Small intestine (tissue), 7 donors: ENCODE measurements around the gene ACTN4. TPM values are rescaled to one million over a fixed set of nuclear protein-coding genes. Genes with fewer than 3 reads are reported as not detected.
A peak's percentile ranks its signal among the peaks of the same experiment; 100 is the strongest.

Experiments
- DNase-seq, 2 donors: peaks; one replicate each; pipeline versions ENCODE4 v3.0.0 to v3.0.0-alpha.2; 2013
- FAIRE-seq: peaks from 2 replicates; lab custom pipeline; 2012; peaks lifted over from hg19 to GRCh38; lab: Jason Lieb, UNC
- H3K27ac ChIP-seq, 3 donors: one replicate each; pipeline ENCODE4 v1.5.1; 2013; ENCODE audit warnings: low read length in 2 of 3, mild to moderate bottlenecking in 2 of 3, control low read depth in 1 of 3, inconsistent platforms in 1 of 3, low read depth in 1 of 3, moderate library complexity in 1 of 3
- H3K27me3 ChIP-seq, 3 donors: one replicate each; pipeline ENCODE4 v1.6.1; 2013; ENCODE audit warnings: low read length in 3 of 3, inconsistent platforms in 1 of 3; ENCODE audit not compliant: control insufficient read depth in 3 of 3, insufficient read depth in 3 of 3
- H3K36me3 ChIP-seq, 3 donors: one replicate each; pipeline ENCODE4 v1.6.1; 2013; ENCODE audit warnings: low read length in 3 of 3, inconsistent platforms in 1 of 3, low read depth in 1 of 3, mild to moderate bottlenecking in 1 of 3, moderate library complexity in 1 of 3; ENCODE audit not compliant: control insufficient read depth in 3 of 3, insufficient read depth in 2 of 3
- H3K4me1 ChIP-seq, 3 donors: one replicate each; pipeline ENCODE4 v1.6.1; 2013; ENCODE audit warnings: low read length in 2 of 3, inconsistent platforms in 1 of 3, low read depth in 1 of 3, mild to moderate bottlenecking in 1 of 3, moderate library complexity in 1 of 3; ENCODE audit not compliant: control insufficient read depth in 3 of 3, insufficient read depth in 2 of 3
- H3K4me3 ChIP-seq, 3 donors: one replicate each; pipeline ENCODE4 v1.5.1; 2013; ENCODE audit warnings: low read length in 3 of 3, control low read depth in 1 of 3, inconsistent platforms in 1 of 3, low read depth in 1 of 3, mild to moderate bottlenecking in 1 of 3, moderate library complexity in 1 of 3
- H3K9me3 ChIP-seq, 2 donors: one replicate each; pipeline ENCODE4 v1.6.1; 2013; ENCODE audit warnings: low read depth in 1 of 2, low read length in 1 of 2; ENCODE audit not compliant: control insufficient read depth in 2 of 2, insufficient read depth in 1 of 2
- WGBS, 3 donors: extraction: QIAGEN DNeasy Blood & Tissue Kit; methylation state at CpG; one replicate each; pipeline ENCODE4 v1.1.7; 2013; 5-methylcytosine and 5-hydroxymethylcytosine counted together
- polyA plus RNA-seq, 4 donors: library from polyadenylated mRNA; stranded (reverse) in 3 of 4; unstranded in 1 of 4; fragments of 200-250 nt in 3 of 4; fragments of 120-200 nt in 1 of 4; gene quantifications; one replicate each; pipeline versions ENCODE4 v1.2.1 to v1.2.3, GENCODE V29; 2013
- donor health status: healthy with polysubstance abuse.
- donor health status: control.
- donor health status: control.
- donor health status: Bipolar disorder and iron deficiency.
- donor health status: healthy.

The ACTN4 gene
- polyA plus RNA-seq, 4 donors: 188 to 790 (median 308) TPM

- Histone ChIP-seq H3K4me1 (peaks cover 0 to 28% (median 0%) of the 10 kb centered on the region in 3 donors), H3K9me3 (no peaks in the 10 kb centered on the region), H3K4me3 (no peak overlapping the region), H3K27me3 (no peaks in the 10 kb centered on the region), H3K27ac (peak overlapping the region in 2 of 3 donors; percentile 1 to 52), H3K36me3 (peaks cover 9 to 100% (median 50%) of the 10 kb centered on the region in 3 donors)
- WGBS, 3 donors: 84 to 89% (median 84%) methylated on average over 23 to 25 of the region's 25 CpGs
- FAIRE-seq: no peak
- DNase-seq: no peak
These were observed 63.7 kb downstream of the ACTN4 start for GRCh38 chr19:38710928-38711725.

GRCh38 chr19:38711726-38712153 lies 64.3 kb downstream of the ACTN4 start:
- peaks cover 9 to 100% (median 50%) of the 10 kb centered on the region in 3 donors for H3K36me3 ChIP-seq

GRCh38 chr19:38712161-38712748 lies 64.8 kb downstream of the ACTN4 start:
- WGBS, 3 donors: 88 to 91% (median 88%) methylated on average over 13 to 15 of the region's 15 CpGs
- FAIRE-seq: no peak
- Histone ChIP-seq H3K4me1 (peaks cover 0 to 20% (median 0%) of the 10 kb centered on the region in 3 donors), H3K27me3 (no peaks in the 10 kb centered on the region), H3K4me3 (no peak overlapping the region), H3K27ac (peak overlapping the region in 1 of 3 donors; percentile 52), H3K9me3 (no peaks in the 10 kb centered on the region), H3K36me3 (peaks cover 12 to 100% (median 50%) of the 10 kb centered on the region in 3 donors)
- DNase-seq: no peak

More at GRCh38 chr19:38711726-38712153, 64.3 kb downstream of the ACTN4 start:
- H3K4me3 ChIP-seq: no peak overlapping the region
- 58 to 68% (median 61%) methylated on average over 12 of the region's 12 CpGs for WGBS, 3 donors
- H3K9me3 ChIP-seq: no peaks in the 10 kb centered on the region
- peaks cover 0 to 25% (median 0%) of the 10 kb centered on the region in 3 donors for H3K4me1 ChIP-seq
- no peaks in the 10 kb centered on the region for H3K27me3 ChIP-seq
- DNase-seq (no peak), FAIRE-seq (no peak)
- H3K27ac ChIP-seq: peak overlapping the region in 2 of 3 donors; percentile 1 to 52

- no peak for DNase-seq
- no peak for FAIRE-seq
- Histone ChIP-seq H3K36me3 (peaks cover 19 to 100% (median 49%) of the 10 kb centered on the region in 3 donors), H3K27ac (peak overlapping the region in 1 of 3 donors; percentile 15), H3K27me3 (no peaks in the 10 kb centered on the region), H3K4me1 (peaks cover 0 to 10% (median 0%) of the 10 kb centered on the region in 3 donors), H3K9me3 (no peaks in the 10 kb centered on the region), H3K4me3 (no peak overlapping the region)
- WGBS, 3 donors: 53 to 78% (median 62%) methylated on average over 18 to 19 of the region's 19 CpGs
These were observed 65.8 kb downstream of the ACTN4 start for GRCh38 chr19:38713227-38713649.

- Histone ChIP-seq H3K27ac (peak overlapping the region in 1 of 3 donors; percentile 1), H3K9me3 (no peaks in the 10 kb centered on the region), H3K4me3 (no peak overlapping the region), H3K4me1 (peaks cover 0 to 10% (median 0%) of the 10 kb centered on the region in 3 donors), H3K36me3 (peaks cover 23 to 100% (median 51%) of the 10 kb centered on the region in 3 donors), H3K27me3 (no peaks in the 10 kb centered on the region)
- FAIRE-seq: no peak
- DNase-seq: no peak
- WGBS, 3 donors: 90 to 93% (median 90%) methylated on average over 14 of the region's 14 CpGs
These were observed 66.4 kb downstream of the ACTN4 start for GRCh38 chr19:38713865-38714264.

- WGBS, 3 donors: 80 to 88% (median 84%) methylated on average over 13 to 14 of the region's 14 CpGs
- FAIRE-seq (no peak), DNase-seq (no peak)
- peaks cover 0 to 15% (median 0%) of the 10 kb centered on the region in 3 donors for H3K4me1 ChIP-seq
- H3K4me3 ChIP-seq: no peak overlapping the region
- H3K9me3 ChIP-seq: no peaks in the 10 kb centered on the region
- no peaks in the 10 kb centered on the region for H3K27me3 ChIP-seq
- H3K27ac ChIP-seq: no peak overlapping the region
- peaks cover 23 to 100% (median 55%) of the 10 kb centered on the region in 3 donors for H3K36me3 ChIP-seq
These were observed 66.9 kb downstream of the ACTN4 start for GRCh38 chr19:38714354-38714778.

- peaks cover 19 to 100% (median 58%) of the 10 kb centered on the region in 3 donors for H3K36me3 ChIP-seq
These were observed 68.1 kb downstream of the ACTN4 start for GRCh38 chr19:38715555-38715954.

GRCh38 chr19:38717051-38717450 lies 69.6 kb downstream of the ACTN4 start:
- 94 to 96% (median 94%) methylated on average over 17 of the region's 17 CpGs for WGBS, 3 donors
- DNase-seq (no peak), FAIRE-seq (no peak)
- Histone ChIP-seq H3K9me3 (no peaks in the 10 kb centered on the region), H3K36me3 (peaks cover 24 to 100% (median 67%) of the 10 kb centered on the region in 3 donors), H3K4me3 (no peak overlapping the region), H3K27me3 (no peaks in the 10 kb centered on the region), H3K27ac (no peak overlapping the region), H3K4me1 (peaks cover 0 to 42% (median 0%) of the 10 kb centered on the region in 3 donors)

More at GRCh38 chr19:38715555-38715954, 68.1 kb downstream of the ACTN4 start:
- WGBS, 3 donors: 86 to 90% (median 88%) methylated on average over 3 of the region's 3 CpGs
- no peak overlapping the region for H3K4me3 ChIP-seq
- H3K9me3 ChIP-seq: no peaks in the 10 kb centered on the region
- H3K27me3 ChIP-seq: no peaks in the 10 kb centered on the region
- H3K4me1 ChIP-seq: peaks cover 0 to 27% (median 0%) of the 10 kb centered on the region in 3 donors
- FAIRE-seq (no peak), DNase-seq (no peak)
- H3K27ac ChIP-seq: no peak overlapping the region
